ENCODE data around the gene ANO5. TPM values are rescaled to one million over a fixed set of nuclear protein-coding genes. Genes with fewer than 3 reads are reported as not detected.

ANO5 gene
- total RNA-seq, 1 donor from 2014 or later, result 3.9 TPM

GRCh38 chr11:22177186-22177585 is 15.7 kb upstream of the ANO5 start:
- Mint-ChIP-seq H3K9me3 (no peaks in the 10 kb centered on the region), H3K4me3 (no peak overlapping the region), H3K4me1 (no peaks in the 10 kb centered on the region), H3K27me3 (ENCODE audit: low read depth) (peaks cover 21% of the 10 kb centered on the region), H3K27ac (no peak overlapping the region), H3K36me3 (no peaks in the 10 kb centered on the region)
- DNase-seq (ENCODE audit: low spot score in 2 of 2, unreplicated experiment in 2 of 2), result no peak
- TF ChIP-seq, protein P1, sequence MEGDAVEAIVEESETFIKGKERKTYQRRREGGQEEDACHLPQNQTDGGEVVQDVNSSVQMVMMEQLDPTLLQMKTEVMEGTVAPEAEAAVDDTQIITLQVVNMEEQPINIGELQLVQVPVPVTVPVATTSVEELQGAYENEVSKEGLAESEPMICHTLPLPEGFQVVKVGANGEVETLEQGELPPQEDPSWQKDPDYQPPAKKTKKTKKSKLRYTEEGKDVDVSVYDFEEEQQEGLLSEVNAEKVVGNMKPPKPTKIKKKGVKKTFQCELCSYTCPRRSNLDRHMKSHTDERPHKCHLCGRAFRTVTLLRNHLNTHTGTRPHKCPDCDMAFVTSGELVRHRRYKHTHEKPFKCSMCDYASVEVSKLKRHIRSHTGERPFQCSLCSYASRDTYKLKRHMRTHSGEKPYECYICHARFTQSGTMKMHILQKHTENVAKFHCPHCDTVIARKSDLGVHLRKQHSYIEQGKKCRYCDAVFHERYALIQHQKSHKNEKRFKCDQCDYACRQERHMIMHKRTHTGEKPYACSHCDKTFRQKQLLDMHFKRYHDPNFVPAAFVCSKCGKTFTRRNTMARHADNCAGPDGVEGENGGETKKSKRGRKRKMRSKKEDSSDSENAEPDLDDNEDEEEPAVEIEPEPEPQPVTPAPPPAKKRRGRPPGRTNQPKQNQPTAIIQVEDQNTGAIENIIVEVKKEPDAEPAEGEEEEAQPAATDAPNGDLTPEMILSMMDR (IDR thresholded peaks at IDR 0.05; ENCODE audit: unreplicated experiment), result no peak

- Mint-ChIP-seq H3K4me1 (no peaks in the 10 kb centered on the region), H3K9me3 (no peaks in the 10 kb centered on the region), H3K27ac (no peak overlapping the region), H3K4me3 (no peak overlapping the region), H3K27me3 (ENCODE audit: low read depth) (peaks cover 37% of the 10 kb centered on the region), H3K36me3 (no peaks in the 10 kb centered on the region)
- DNase-seq (ENCODE audit: low spot score in 2 of 2, unreplicated experiment in 2 of 2), result no peak
- TF ChIP-seq, protein P1 (IDR thresholded peaks at IDR 0.05; ENCODE audit: unreplicated experiment), result no peak
Observed at GRCh38 chr11:22179626-22180025, 13.3 kb upstream of the ANO5 start.

DNA sequence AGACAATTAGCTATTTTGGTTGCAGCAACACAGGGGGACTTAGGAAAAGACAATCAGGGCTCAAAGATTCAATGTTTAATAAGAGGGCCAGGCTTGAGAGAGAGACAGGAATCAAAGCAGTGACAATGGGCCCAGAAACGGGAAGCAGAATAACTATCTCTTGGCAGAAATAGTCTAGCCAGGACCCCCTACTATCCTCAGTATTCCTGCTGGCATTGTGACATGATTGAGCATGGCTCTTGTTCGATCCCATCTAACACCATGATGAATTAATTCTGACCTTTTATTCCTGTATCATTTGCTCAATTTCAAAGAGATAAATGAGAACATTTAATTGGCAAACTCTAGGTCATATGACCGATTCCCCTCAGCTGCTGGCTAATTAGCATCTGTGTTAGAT is 12.8 kb upstream of the ANO5 start:
- no peaks in the 10 kb centered on the region for H3K9me3 Mint-ChIP-seq
- no peak for DNase-seq (ENCODE audit: low spot score in 2 of 2, unreplicated experiment in 2 of 2)
- peaks cover 40% of the 10 kb centered on the region for H3K27me3 Mint-ChIP-seq (ENCODE audit: low read depth)
- H3K36me3 Mint-ChIP-seq, result no peaks in the 10 kb centered on the region
- TF ChIP-seq, protein P1 (IDR thresholded peaks at IDR 0.05; ENCODE audit: unreplicated experiment), result no peak
- no peaks in the 10 kb centered on the region for H3K4me1 Mint-ChIP-seq
- no peak overlapping the region for H3K27ac Mint-ChIP-seq
- H3K4me3 Mint-ChIP-seq, result no peak overlapping the region

DNA sequence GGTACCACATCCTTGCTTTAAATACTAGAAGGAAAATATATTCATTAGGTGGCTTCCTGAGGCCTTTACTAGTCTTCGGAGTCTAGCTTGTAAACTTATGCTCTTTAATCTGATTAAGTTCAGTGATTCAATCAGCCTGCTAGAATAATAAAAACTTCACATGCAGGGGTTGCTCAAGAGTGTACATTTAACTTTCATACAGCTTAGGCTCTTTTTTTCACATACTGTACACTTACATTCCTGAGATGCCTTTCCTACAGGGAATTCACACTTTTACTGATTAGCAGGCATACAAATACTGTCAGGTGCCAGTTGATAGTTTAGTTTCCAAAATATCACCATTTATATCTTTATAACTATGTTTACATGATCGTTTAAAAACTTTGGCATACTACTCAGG is 3.2 kb upstream of the ANO5 start:
- DNase-seq (ENCODE audit: low spot score in 2 of 2, unreplicated experiment in 2 of 2), result no peak
- TF ChIP-seq, protein P1 (IDR thresholded peaks at IDR 0.05; ENCODE audit: unreplicated experiment), result no peak
- Mint-ChIP-seq H3K9me3 (peaks cover 6% of the 10 kb centered on the region), H3K36me3 (no peaks in the 10 kb centered on the region), H3K4me1 (peaks cover 16% of the 10 kb centered on the region), H3K27me3 (ENCODE audit: low read depth) (peaks cover 47% of the 10 kb centered on the region), H3K27ac (no peak overlapping the region), H3K4me3 (no peak overlapping the region)

DNA sequence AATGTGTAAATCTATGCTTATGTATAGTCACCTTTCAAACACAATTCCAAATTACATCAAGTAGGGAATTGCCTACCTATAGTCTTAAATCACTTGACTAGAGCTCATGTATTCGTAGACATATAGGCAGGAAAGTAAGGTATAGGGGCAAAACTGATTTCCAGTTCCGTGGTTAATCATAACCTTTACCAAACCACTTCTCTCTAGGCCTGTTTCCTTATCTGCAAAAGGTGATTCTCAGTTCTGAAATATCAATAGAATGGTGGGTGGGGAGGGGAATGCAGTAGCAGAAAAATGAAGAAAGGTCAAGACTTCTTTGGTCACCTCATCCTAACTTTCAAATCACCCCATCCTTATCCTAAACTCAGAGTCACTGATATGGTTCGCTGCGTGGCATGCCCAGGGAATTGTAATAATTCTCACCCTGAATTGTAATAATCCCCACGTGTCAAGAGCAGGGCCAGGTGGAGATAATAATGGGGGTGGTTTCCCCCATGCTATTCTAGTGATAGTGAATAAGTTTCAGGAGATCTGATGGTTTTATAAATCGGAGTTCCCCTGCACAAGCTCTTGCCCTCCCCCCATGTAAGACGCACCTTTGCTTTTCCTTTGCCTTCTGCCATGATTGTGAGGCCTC is 1.9 kb upstream of the ANO5 start:
- H3K27me3 Mint-ChIP-seq (ENCODE audit: low read depth), result peaks cover 45% of the 10 kb centered on the region
- DNase-seq (ENCODE audit: low spot score in 2 of 2, unreplicated experiment in 2 of 2), result no peak
- H3K4me3 Mint-ChIP-seq, result no peak overlapping the region
- peaks cover 16% of the 10 kb centered on the region for H3K4me1 Mint-ChIP-seq
- H3K9me3 Mint-ChIP-seq, result peaks cover 6% of the 10 kb centered on the region
- H3K36me3 Mint-ChIP-seq, result no peaks in the 10 kb centered on the region
- TF ChIP-seq, protein P1 (IDR thresholded peaks at IDR 0.05; ENCODE audit: unreplicated experiment), result no peak
- no peak overlapping the region for H3K27ac Mint-ChIP-seq

DNA sequence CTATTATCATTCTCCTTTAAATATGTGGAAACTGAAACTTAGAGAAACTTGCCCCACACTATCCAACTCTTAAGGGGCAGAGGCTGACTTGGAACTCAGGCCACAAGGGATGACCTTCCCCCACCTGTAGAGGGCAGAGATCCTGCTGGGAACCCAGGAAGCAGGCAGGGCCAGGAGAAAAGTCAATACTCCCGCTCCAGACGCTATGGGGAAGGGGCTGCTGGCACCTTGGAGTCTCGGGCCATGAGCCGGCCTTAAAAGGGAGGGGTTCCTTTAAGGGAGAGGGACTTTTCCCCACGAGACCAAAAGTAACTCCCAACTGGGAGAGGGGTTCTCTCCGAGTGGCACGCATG is 620 bp upstream of the ANO5 start:
- Mint-ChIP-seq H3K36me3 (no peaks in the 10 kb centered on the region), H3K9me3 (peaks cover 6% of the 10 kb centered on the region), H3K27ac (peak overlapping the region; percentile 72), H3K4me1 (peaks cover 16% of the 10 kb centered on the region), H3K27me3 (ENCODE audit: low read depth) (peaks cover 38% of the 10 kb centered on the region), H3K4me3 (peak overlapping the region; percentile 94)
- TF ChIP-seq, protein P1 (IDR thresholded peaks at IDR 0.05; ENCODE audit: unreplicated experiment), result no peak
- no peak for DNase-seq (ENCODE audit: low spot score in 2 of 2, unreplicated experiment in 2 of 2)
